PFSK-1 (cell line): ENCODE results near the gene ACE.

Source experiments
- FOXP2 ChIP-seq: optimal IDR thresholded peaks from 2 replicates; pipeline ENCODE3; 2011; ENCODE audit warnings: borderline replicate concordance, control low read depth, inconsistent platforms; ENCODE audit not compliant: insufficient read depth; ENCODE audit errors: extremely low read length, extremely low read depth
- POLR2AphosphoS5 ChIP-seq: IDR thresholded peaks from 2 replicates; pipeline ENCODE4 v1.6.1; 2012; ENCODE audit warnings: low read depth, mild to moderate bottlenecking, control low read depth, low read length, moderate library complexity
- SIN3A ChIP-seq: IDR thresholded peaks from 2 replicates; pipeline ENCODE4 v1.6.1; 2012; ENCODE audit warnings: mild to moderate bottlenecking, low read length, moderate library complexity, borderline replicate concordance; ENCODE audit not compliant: insufficient read depth
- TAF1 ChIP-seq: IDR thresholded peaks from 2 replicates; pipeline ENCODE4 v1.6.1; 2012; ENCODE audit warnings: low read length, control low read depth, borderline replicate concordance; ENCODE audit not compliant: insufficient read depth
- TF ChIP-seq, protein P1 (sequence below), 2 experiments: IDR thresholded peaks; 2 replicates each; pipeline versions ENCODE4 v1.6.1 to v1.8.0; 2011 to 2012; ENCODE audit warnings: low read depth in 2 of 2, low read length in 2 of 2, control low read depth in 1 of 2, inconsistent platforms in 1 of 2, mild to moderate bottlenecking in 1 of 2, moderate library complexity in 1 of 2; ENCODE audit not compliant: insufficient read depth in 1 of 2

ACE gene

GRCh38 chr17:63437287-63438091 lies 39.4 kb upstream of the ACE start:
- TF ChIP-seq POLR2AphosphoS5 (no peak), SIN3A (no peak), TAF1 (no peak), FOXP2 (no peak)
- TF ChIP-seq, protein P1, sequence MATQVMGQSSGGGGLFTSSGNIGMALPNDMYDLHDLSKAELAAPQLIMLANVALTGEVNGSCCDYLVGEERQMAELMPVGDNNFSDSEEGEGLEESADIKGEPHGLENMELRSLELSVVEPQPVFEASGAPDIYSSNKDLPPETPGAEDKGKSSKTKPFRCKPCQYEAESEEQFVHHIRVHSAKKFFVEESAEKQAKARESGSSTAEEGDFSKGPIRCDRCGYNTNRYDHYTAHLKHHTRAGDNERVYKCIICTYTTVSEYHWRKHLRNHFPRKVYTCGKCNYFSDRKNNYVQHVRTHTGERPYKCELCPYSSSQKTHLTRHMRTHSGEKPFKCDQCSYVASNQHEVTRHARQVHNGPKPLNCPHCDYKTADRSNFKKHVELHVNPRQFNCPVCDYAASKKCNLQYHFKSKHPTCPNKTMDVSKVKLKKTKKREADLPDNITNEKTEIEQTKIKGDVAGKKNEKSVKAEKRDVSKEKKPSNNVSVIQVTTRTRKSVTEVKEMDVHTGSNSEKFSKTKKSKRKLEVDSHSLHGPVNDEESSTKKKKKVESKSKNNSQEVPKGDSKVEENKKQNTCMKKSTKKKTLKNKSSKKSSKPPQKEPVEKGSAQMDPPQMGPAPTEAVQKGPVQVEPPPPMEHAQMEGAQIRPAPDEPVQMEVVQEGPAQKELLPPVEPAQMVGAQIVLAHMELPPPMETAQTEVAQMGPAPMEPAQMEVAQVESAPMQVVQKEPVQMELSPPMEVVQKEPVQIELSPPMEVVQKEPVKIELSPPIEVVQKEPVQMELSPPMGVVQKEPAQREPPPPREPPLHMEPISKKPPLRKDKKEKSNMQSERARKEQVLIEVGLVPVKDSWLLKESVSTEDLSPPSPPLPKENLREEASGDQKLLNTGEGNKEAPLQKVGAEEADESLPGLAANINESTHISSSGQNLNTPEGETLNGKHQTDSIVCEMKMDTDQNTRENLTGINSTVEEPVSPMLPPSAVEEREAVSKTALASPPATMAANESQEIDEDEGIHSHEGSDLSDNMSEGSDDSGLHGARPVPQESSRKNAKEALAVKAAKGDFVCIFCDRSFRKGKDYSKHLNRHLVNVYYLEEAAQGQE (IDR thresholded peaks at IDR 0.05; ENCODE audit: insufficient read depth in 1 of 2, low read depth in 2 of 2, low read length in 2 of 2), result no peak

DNA sequence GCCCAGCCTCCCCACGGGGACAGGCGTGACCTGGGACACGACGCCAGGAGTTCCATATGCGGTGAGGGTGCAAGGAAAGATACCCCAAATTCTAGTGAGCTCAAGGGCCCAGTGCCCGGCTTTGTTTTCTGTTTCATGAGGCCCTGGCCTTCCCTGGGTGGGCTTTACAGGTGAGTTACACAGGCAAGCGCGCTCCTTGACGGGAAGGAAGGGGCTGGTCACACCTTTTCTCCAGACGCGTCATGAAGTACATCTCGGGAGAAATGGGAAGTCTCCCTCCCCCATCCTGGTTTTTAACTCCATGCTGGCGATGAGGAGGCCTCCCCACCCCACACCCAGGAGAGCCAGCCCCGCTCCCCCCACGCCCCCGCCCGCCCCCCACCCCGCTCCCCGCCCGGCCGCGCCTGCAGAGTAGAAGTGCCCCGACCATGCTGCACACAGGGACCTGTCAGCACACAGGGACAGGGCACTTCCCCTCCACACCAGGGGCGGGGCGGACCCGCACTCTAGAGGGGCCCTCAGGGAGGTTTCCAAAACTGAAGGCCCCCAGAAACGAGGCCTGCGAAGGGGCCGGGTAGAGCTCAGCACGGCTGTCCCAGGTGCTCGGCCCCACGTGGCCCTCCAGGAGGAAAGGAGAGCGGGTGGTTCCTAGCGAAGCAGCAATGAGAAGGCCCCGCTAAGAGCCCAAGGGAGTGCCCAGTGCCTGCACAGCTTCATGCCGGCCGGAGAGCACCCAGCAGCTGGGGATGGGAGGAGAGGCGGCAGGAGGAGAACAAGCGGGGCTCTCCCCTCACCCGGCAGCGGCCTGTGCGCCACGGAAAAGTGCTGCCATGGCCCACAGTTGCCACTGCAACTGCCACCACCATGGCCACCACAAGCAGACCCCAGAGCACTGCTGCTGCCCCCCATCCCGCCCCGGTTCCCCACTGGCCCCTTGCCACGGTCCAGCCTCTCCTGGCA lies 38.5 kb upstream of the ACE start:
- TF ChIP-seq, protein P1 (IDR thresholded peaks at IDR 0.05; ENCODE audit: insufficient read depth in 1 of 2, low read depth in 2 of 2, low read length in 2 of 2), result no peak
- TF ChIP-seq FOXP2 (no peak), TAF1 (no peak), POLR2AphosphoS5 (no peak), SIN3A (no peak)

DNA sequence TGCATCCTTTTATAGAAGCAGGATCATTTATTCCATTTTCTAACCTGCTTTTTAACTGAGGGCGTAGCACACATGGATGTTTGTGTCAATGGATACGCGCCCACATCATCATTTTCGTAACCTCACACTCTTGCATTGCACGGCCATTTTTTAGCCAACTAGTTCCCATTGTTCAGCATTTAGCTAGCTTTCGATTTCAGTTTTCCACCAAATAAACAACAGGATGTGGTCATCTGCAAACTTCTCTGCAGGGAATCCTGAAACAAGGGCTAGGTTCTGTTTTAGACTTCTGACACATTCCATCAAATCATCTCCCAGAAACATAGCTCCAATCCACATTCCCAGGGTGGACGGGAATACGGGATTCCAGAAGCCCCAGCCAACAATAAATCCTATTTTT lies 37.2 kb upstream of the ACE start:
- TF ChIP-seq, protein P1 (IDR thresholded peaks at IDR 0.05; ENCODE audit: insufficient read depth in 1 of 2, low read depth in 2 of 2, low read length in 2 of 2), result no peak
- no peak for TF ChIP-seq SIN3A
- no peak for TF ChIP-seq POLR2AphosphoS5

GRCh38 chr17:63440127-63440769 lies 36.6 kb upstream of the ACE start:
- TF ChIP-seq, protein P1 (IDR thresholded peaks at IDR 0.05; ENCODE audit: insufficient read depth in 1 of 2, low read depth in 2 of 2, low read length in 2 of 2), result no peak
- TF ChIP-seq POLR2AphosphoS5 (no peak), FOXP2 (no peak), SIN3A (no peak), TAF1 (no peak)
